Measurements from ENCODE around the gene NOL6.
"Not testable (repeated sequence)": the region's sequence is repeated elsewhere in the genome, so short reads cannot be mapped to it uniquely, and the experiment has no call there.

Gene NOL6

DNA sequence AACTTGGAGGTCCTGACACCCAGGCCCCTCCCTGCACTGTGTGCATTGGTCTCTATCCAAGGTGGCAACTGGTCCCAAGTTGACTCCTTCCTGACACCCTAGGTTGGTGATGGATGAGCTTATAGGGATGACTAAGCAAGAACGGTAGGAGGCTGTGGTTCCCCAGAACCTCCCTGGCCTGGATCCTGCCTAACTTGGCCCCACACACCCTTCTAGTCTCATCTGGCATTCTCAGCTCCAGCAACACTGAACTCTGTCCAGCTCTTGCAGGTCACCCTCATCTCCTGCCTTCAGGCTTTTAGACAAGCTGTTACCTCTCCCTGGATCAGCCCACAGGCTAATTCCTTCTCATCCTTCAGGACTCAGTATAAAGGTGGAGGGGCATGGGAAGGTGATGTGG lies 42.8 kb downstream of the NOL6 start:
- no peak for DNase-seq

DNA sequence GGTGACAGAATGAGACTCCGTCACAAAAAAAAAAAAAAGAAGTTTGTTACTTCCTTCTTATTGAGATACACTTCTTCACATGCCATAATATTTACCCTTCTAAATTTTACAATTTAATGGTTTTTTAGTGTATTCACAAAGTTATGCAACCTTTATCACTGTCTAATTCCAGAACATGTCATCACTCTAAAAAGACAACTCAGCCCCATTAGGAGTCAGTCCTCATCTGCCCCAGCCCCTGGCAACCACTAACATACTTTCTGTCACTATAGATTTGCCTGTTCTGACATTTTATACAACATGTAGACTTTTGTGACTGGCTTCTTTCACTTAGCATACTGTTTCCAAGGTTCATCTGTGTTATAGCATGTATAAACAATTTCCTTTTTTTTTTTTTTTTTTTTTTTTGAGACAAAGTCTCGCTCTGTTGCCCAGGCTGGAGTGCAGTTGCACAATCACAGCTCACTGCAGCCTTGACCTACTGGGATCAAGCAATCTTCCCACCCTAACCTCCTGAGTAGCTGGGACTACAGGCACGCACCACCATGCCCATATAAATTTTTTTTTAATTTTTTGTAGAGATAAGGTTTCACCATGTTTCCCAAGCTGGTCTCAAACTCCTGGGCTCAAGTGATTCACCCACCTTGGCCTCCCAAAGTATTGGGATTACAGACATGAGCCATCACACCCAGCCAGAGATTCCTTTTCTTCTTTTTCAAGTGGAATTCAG lies 44.3 kb downstream of the NOL6 start:
- DNase-seq = no peak

DNA sequence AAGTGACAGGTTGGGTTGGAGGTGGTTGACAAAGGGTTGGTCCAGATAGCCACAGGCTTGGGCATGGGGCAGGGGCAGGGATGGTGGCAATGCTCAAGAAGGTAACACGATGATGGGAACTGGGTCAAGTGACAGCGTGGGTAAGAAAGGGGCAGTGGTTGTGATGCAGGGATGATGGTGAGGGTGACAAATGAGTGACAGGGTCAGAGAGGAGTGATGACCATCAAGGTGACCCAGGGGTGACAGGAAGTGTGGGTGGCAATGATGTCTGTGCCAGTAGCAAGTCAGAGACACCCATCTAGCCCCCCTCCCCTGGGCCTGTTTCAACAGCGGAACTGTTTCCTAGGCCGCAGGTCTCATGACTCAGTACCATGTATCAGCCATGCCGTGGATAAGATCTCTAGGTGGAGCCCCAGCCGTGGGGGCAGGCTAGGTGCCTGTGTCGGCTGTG lies 46.9 kb downstream of the NOL6 start:
- no peak for DNase-seq

DNA sequence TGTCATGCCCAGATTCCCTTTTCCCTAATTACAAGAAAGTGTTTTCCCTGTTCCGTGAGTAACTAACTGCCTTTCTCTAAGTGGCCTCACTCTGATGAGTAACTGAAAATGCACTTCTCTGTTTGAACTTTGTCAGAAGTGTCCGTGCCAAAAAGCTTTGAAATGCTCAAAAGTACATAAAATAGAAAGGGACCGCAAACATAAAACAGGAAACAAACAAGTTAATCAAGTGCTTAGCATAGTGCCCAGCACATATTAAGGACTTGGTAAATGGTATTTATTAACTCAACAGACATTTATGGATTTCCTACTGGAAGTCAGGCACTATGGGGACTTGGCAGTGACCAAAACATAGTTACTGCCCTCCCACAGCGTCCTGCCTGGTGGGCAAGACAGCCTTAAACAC lies 48.6 kb downstream of the NOL6 start:
- DNase-seq = peak in 1 of 2 donors; percentile 51

DNA sequence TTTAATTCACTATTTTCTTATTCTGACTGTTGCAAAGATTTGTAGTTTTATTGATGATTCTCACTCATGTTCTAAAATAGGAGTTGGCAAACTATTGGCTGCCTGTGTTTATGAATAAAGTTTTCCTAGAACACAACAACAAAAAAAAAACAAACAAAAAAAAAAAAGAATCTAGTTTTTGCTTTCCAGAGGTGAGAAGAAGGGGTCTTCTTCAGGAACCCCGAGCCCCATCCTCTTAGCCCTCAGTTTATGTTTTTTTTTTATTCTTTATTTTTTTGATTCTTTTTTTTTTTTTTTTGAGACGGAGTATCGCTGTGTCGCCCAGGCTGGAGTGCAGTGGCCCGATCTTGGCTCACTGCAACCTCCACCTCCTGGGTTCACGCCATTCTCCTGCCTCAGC lies 49.2 kb downstream of the NOL6 start:
- DNase-seq = not testable (repeated sequence)

DNA sequence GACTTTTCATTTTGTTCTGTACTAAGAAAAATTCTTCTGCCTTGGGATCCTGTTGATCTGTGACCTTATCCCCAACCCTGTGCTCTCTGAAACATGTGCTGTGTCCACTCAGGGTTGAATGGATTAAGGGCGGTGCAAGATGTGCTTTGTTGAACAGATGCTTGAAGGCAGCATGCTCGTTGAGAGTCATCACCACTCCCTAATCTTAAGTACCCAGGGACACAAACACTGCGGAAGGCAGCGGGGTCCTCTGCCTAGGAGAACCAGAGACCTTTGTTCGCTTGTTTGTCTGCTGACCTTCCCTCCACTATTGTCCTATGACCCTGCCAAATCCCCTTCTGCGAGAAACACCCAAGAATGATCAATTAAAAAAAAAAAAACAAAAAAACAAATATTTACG lies 49.7 kb downstream of the NOL6 start:
- not testable (repeated sequence) for DNase-seq

DNA sequence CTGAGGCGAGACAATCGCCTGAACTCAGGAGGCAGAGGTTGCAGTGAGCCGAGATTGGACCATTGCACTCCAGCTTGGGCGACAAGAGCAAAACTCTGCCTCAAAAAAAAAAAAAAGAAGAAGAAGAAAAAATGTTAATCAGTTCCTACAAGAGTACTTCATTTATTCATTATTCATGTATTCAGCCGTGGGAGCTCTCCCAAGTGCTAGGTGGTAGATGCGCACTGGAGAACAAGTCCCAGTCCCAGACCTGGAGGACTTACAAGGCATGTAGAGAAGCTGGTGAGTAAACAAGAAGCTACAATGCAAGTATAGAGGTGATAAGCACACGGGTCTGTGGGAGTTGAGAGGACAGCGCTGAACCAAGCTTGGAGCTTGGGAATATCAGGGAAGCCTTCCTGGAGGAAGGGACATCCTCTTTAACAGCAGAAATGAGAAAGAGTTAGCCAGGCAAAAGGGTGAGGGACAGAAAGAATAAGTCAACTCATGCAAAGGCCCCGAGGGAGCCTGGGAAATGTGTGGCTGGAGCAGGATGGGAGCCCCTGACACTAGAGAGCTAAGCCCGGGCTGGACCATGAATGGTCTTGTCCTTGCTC lies 53.9 kb downstream of the NOL6 start:
- DNase-seq = no peak

DNA sequence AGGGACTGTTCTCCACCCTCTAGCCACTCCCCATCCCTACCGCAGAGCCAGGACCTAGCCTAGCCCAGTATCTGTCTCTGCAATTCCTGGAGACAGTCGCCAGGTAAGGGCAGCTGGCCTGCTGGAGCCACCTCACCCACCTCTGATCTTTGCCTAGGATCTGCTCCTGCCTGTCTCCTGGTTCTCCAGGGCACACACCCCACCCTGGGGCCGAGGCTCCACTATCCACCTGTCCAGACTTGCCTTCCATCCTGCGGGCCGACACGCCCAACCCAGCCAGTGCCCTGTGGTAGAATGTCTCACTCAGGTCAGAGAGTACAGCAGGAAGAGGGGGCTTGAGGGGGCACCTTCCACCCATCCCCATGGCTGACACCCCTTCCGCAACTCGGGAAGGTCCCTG lies 55.6 kb downstream of the NOL6 start:
- no peak for DNase-seq

DNA sequence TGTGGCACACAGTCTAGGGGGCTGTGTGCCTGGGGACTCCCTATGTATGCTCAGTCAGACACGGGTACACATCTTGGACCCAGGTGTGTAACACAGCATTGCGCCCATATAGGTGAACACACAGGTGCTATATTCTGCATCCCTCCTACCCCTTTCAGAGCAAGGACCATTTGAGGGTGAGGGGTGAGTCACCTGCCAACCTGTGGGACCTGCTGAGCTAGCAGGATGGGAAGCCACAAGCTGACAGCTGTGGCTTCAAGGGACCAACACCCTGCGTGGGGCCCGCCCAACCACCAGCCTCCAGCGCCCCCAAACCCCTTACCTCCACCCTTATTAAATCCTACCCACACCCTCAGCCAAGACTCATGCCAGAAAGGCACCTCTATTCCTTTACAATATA lies 56.7 kb downstream of the NOL6 start:
- no peak for DNase-seq

DNA sequence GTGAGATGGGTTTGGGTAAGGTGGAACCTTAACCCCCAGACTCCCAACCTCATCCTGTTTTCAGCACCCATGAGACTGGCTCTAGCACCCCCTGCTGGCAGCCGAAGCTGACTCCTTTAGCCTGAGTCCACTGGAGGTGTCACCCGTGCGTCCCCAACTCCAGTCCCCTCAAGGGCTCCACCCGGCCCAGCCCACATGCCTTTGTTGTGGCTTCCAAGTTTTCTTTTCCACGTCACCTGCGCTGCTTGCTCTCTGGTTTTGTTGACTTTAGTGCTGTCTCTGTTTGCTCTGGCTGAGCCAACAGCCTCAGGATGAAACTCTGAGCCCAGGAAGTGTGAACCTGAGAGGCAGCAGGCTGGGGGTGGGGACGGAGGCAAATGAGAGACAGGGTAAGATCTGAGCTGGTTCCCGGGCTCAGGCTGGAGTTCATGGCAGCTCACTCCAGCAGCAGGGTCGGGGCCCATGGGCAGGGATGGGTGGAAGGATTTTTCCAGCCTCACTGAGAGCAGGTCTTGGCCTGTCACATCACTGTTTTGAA lies 58.2 kb downstream of the NOL6 start:
- peak; percentile 46 to 73 for DNase-seq

DNA sequence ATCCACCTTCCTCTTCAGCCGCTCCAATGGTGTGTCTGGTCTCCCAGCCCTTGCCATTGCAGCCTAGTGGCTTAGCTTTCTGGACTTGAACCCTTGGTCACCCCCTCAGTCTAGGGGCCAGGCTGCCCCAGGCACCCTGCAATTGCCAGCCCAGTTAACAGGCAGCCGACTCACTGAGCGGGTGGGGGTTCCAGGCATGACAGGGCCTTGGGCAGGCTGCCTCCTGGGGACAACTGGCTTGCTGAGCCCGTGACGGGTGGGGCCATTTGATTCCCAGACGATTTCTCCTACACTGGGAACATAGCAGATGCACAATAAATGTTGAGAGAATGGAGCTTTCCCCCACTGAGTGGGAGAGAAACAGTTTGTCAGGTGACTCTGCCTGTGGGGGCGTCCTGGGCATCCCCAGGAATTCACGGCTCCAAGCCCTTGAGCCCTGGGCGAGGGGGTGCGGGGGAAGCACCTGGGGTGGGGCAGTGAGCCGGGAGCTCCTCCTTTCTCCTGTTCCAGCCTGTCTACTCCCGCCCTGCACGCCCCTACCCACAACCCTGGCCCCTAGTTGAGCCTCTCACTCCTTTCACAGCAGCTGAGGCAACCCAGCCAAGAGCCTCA lies 58.7 kb downstream of the NOL6 start:
- peak in 1 of 2 donors; percentile 61 for DNase-seq

DNA sequence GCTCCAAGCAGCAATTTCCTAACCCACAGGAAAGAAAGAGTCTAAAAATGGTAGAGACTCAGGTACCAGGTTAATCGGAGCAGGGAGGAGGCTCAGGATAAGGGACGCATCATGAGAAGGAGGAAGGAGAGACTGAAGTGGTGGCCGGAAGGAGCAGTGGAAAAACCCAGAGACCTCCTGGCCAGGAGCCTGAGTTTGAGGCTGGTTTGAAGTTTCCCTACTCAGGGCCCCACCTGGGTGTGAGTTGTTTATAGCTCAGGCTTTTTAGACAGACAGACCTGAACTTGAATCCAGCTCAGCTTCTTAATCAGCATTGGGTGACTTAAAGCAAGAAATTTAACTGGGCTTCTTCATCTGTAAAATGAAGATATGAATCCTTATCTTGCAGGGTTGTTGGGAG lies 59.5 kb downstream of the NOL6 start:
- DNase-seq = no peak
